ENCODE measurements around the gene TMEM51.

TMEM51 gene

GRCh38 chr1:15106608-15107007 lies 46.9 kb upstream of the TMEM51 start:
- no peak for DNase-seq (ENCODE audit: low read depth in 1 of 2, low spot score in 1 of 2)

DNA sequence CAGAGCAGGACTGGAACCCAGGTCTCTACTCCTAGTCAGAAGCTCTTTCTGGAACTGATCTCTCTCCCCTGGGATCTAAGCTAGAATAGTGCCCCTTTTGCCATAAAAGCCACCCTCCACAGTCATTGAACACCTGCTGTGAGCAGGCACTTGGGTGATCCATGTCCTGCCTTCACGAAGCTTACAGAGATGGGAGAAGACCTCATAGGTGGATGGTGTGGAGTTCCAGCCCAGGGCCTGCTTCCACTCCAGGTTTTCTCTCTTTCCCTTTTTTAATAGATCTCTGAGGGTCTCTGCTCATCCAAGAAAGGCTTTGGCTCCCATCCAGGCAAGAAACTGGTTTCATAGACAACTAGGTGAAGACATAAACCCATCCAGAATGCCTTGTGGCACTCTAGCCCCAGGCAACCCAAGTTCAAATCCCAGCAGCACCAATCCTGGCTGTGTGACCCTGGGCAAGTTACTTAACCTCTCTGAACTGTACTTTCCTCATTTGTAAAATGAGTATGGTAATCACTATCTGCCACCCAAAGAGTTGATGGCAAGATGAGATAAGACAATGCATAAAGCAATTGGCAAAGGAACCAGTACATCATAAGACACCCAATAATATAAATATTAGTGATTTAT lies 46.4 kb upstream of the TMEM51 start:
- Histone ChIP-seq H3K27ac (replicated peaks) (no peak overlapping the region), H3K4me3 (replicated peaks; ENCODE audit: insufficient read depth, low read length) (no peak overlapping the region), H3K27me3 (ENCODE audit: insufficient read depth, poor library complexity, severe bottlenecking) (no peaks in the 10 kb centered on the region)
- no peak for DNase-seq (ENCODE audit: low read depth in 1 of 2, low spot score in 1 of 2)
- TF ChIP-seq CTCF (IDR thresholded peaks at IDR 0.05; ENCODE audit: insufficient read depth, low read length) (no peak), SPI1 (IDR thresholded peaks at IDR 0.05; ENCODE audit: borderline replicate concordance, low read depth) (no peak), GABPA (IDR thresholded peaks at IDR 0.05; ENCODE audit: low read depth) (no peak), POLR2AphosphoS5 (IDR thresholded peaks at IDR 0.05; ENCODE audit: low read depth) (no peak), REST (IDR thresholded peaks at IDR 0.05; ENCODE audit: insufficient replicate concordance, low read depth) (no peak)

More at GRCh38 chr1:15106608-15107007, 46.9 kb upstream of the TMEM51 start:
- Histone ChIP-seq H3K4me3 (replicated peaks; ENCODE audit: insufficient read depth, low read length) (no peak overlapping the region), H3K27me3 (ENCODE audit: insufficient read depth, poor library complexity, severe bottlenecking) (no peaks in the 10 kb centered on the region), H3K27ac (replicated peaks) (no peak overlapping the region)
- no peak for TF ChIP-seq GABPA (IDR thresholded peaks at IDR 0.05; ENCODE audit: low read depth)
- no peak for TF ChIP-seq REST (IDR thresholded peaks at IDR 0.05; ENCODE audit: insufficient replicate concordance, low read depth)
- no peak for TF ChIP-seq POLR2AphosphoS5 (IDR thresholded peaks at IDR 0.05; ENCODE audit: low read depth)
- no peak for TF ChIP-seq CTCF (IDR thresholded peaks at IDR 0.05; ENCODE audit: insufficient read depth, low read length)
- TF ChIP-seq SPI1 (IDR thresholded peaks at IDR 0.05; ENCODE audit: borderline replicate concordance, low read depth), result no peak

DNA sequence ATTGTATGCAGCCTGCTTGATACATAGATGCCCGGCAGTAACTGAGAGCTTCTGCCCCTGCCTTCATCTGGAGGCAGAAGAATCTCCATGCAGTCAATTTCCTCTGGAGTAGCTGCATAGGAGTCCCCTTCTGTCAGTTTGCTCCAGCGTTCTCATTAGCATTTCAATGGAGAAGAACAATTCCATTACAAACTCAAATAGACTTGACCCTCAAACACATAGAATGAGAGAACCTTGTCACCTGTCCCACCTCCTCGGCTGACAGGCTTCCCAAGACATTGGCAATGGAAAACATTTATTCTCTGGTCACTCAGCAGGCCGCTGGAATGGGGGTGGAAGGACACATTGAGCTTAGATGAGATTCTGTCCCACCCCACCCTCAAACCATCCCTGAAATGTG lies 45.6 kb upstream of the TMEM51 start:
- no peak for DNase-seq (ENCODE audit: low read depth in 1 of 2, low spot score in 1 of 2)
- Histone ChIP-seq H3K27ac (replicated peaks) (no peak overlapping the region), H3K4me3 (replicated peaks; ENCODE audit: insufficient read depth, low read length) (no peak overlapping the region), H3K27me3 (ENCODE audit: insufficient read depth, poor library complexity, severe bottlenecking) (no peaks in the 10 kb centered on the region)
- TF ChIP-seq CTCF (IDR thresholded peaks at IDR 0.05; ENCODE audit: insufficient read depth, low read length) (no peak), SPI1 (IDR thresholded peaks at IDR 0.05; ENCODE audit: borderline replicate concordance, low read depth) (no peak), GABPA (IDR thresholded peaks at IDR 0.05; ENCODE audit: low read depth) (no peak), REST (IDR thresholded peaks at IDR 0.05; ENCODE audit: insufficient replicate concordance, low read depth) (no peak)
